ENCODE results near the gene OPCML. TPM values are rescaled to one million over a fixed set of nuclear protein-coding genes. Genes with fewer than 3 reads are reported as not detected.

Gene OPCML
- total and polyA plus RNA-seq, 2 donors (not counting 1 experiment from before 2014, with no cell fraction given): not detected

GRCh38 chr11:133070791-133071190 lies 461.5 kb downstream of the OPCML start:
- H3K27ac Mint-ChIP-seq: no peak overlapping the region
- ATAC-seq (ENCODE audit: low read depth) (no peak), DNase-seq (no peak)
- Histone ChIP-seq H3K36me3 (replicated peaks in 1 of 2; ENCODE audit: control extremely low read depth in 1 of 2, control insufficient read depth in 1 of 2, extremely low read depth in 1 of 2, insufficient read depth in 2 of 2, low read length in 1 of 2) (no peaks in the 10 kb centered on the region), H3K27me3 (replicated peaks in 1 of 4; ENCODE audit: control extremely low read depth in 1 of 4, control insufficient read depth in 3 of 4, insufficient read depth in 4 of 4, low read length in 3 of 4) (no peaks in the 10 kb centered on the region), H3K79me2 (ENCODE audit: control insufficient read depth, insufficient read depth, low read length) (no peaks in the 10 kb centered on the region), H2AFZ (ENCODE audit: insufficient read depth, low read depth, low read length, poor library complexity, severe bottlenecking) (no peak overlapping the region), H3K4me1 (ENCODE audit: control insufficient read depth in 2 of 2, insufficient read depth in 2 of 2, low read length in 2 of 2) (no peaks in the 10 kb centered on the region), H4K20me1 (ENCODE audit: control insufficient read depth, insufficient read depth, low read length, poor library complexity, severe bottlenecking) (no peaks in the 10 kb centered on the region), H3K27ac (ENCODE audit: low read length in 2 of 2) (no peak overlapping the region), H3K4me3 (ENCODE audit: control extremely low read depth in 1 of 5, extremely low read depth in 1 of 5, insufficient read depth in 1 of 5, low read depth in 2 of 5, low read length in 4 of 5) (no peak overlapping the region), H3K9me3 (ENCODE audit: control extremely low read depth in 1 of 3, control insufficient read depth in 2 of 3, insufficient read depth in 1 of 3, low read length in 2 of 3) (peaks cover 0 to 1% (median 0%) of the 10 kb centered on the region in 3 donors), H3K9ac (ENCODE audit: low read length) (no peak overlapping the region), H3K4me2 (replicated peaks; ENCODE audit: low read depth, low read length, poor library complexity, severe bottlenecking) (no peak overlapping the region)
- ChIA-PET CTCF (no interaction called here), POLR2A (no interaction called here)
- no peak overlapping the region for H3K4me3 Mint-ChIP-seq
- peaks cover 12% of the 10 kb centered on the region for H3K27me3 Mint-ChIP-seq
- no peaks in the 10 kb centered on the region for H3K9me3 Mint-ChIP-seq (ENCODE audit: insufficient read depth)
- no peak for TF ChIP-seq EZH2 (IDR thresholded peaks at IDR 0.05; ENCODE audit: borderline replicate concordance, insufficient read depth, low read depth, low read length, poor library complexity, severe bottlenecking)
- TF ChIP-seq CTCF (IDR thresholded peaks at IDR 0.05): no peak
- H3K4me1 Mint-ChIP-seq: no peaks in the 10 kb centered on the region
- intact Hi-C loops (cut with micrococcal nuclease): loop anchor here (10.0 kb wide), 1 partner anchor 64 kb away; no protein-coding TSS in a partner anchor
- WGBS (ENCODE audit: insufficient coverage): 79% methylated on average over 2 of the region's 3 CpGs

GRCh38 chr11:133070021-133070713 lies 462.1 kb downstream of the OPCML start:
- no peak overlapping the region for H3K27ac ChIP-seq (ENCODE audit: low read length in 2 of 2)
- no peaks in the 10 kb centered on the region for H3K9me3 Mint-ChIP-seq (ENCODE audit: insufficient read depth)
- H3K9ac ChIP-seq (ENCODE audit: low read length): no peak overlapping the region
- DNase-seq (no peak), ATAC-seq (ENCODE audit: low read depth) (no peak)
- POLR2A ChIA-PET: no interaction called here
- no peaks in the 10 kb centered on the region for H3K4me1 ChIP-seq (ENCODE audit: control insufficient read depth in 2 of 2, insufficient read depth in 2 of 2, low read length in 2 of 2)
- H3K9me3 ChIP-seq (ENCODE audit: control extremely low read depth in 1 of 3, control insufficient read depth in 2 of 3, insufficient read depth in 1 of 3, low read length in 2 of 3): peaks cover 0 to 7% (median 0%) of the 10 kb centered on the region in 3 donors
- no peaks in the 10 kb centered on the region for H3K27me3 ChIP-seq (replicated peaks in 1 of 4; ENCODE audit: control extremely low read depth in 1 of 4, control insufficient read depth in 3 of 4, insufficient read depth in 4 of 4, low read length in 3 of 4)
- H3K4me3 ChIP-seq (ENCODE audit: control extremely low read depth in 1 of 5, extremely low read depth in 1 of 5, insufficient read depth in 1 of 5, low read depth in 2 of 5, low read length in 4 of 5): no peak overlapping the region
- peaks cover 13% of the 10 kb centered on the region for H3K27me3 Mint-ChIP-seq
- H2AFZ ChIP-seq (ENCODE audit: insufficient read depth, low read depth, low read length, poor library complexity, severe bottlenecking): no peak overlapping the region
- no peaks in the 10 kb centered on the region for H3K79me2 ChIP-seq (ENCODE audit: control insufficient read depth, insufficient read depth, low read length)
- no peaks in the 10 kb centered on the region for H3K4me1 Mint-ChIP-seq
- H4K20me1 ChIP-seq (ENCODE audit: control insufficient read depth, insufficient read depth, low read length, poor library complexity, severe bottlenecking): no peaks in the 10 kb centered on the region
- CTCF ChIA-PET: no interaction called here
- no peak for TF ChIP-seq CTCF (IDR thresholded peaks at IDR 0.05)
- TF ChIP-seq EZH2 (IDR thresholded peaks at IDR 0.05; ENCODE audit: borderline replicate concordance, insufficient read depth, low read depth, low read length, poor library complexity, severe bottlenecking): no peak
- intact Hi-C loops (cut with micrococcal nuclease): loop anchor here (10.0 kb wide), 1 partner anchor 65 kb away; no protein-coding TSS in a partner anchor
- no peak overlapping the region for H3K27ac Mint-ChIP-seq
- H3K4me2 ChIP-seq (replicated peaks; ENCODE audit: low read depth, low read length, poor library complexity, severe bottlenecking): no peak overlapping the region
- no peaks in the 10 kb centered on the region for H3K36me3 ChIP-seq (replicated peaks in 1 of 2; ENCODE audit: control extremely low read depth in 1 of 2, control insufficient read depth in 1 of 2, extremely low read depth in 1 of 2, insufficient read depth in 2 of 2, low read length in 1 of 2)
- WGBS (ENCODE audit: insufficient coverage): 43% methylated on average over 4 of the region's 11 CpGs
- no peak overlapping the region for H3K4me3 Mint-ChIP-seq
